Esophagus squamous epithelium (tissue), 4 donors: Measurements from ENCODE around the gene OPCML.

Source experiments
- CTCF ChIP-seq, 6 experiments: fragments of 450-650 bp in 4 of 6; fragments of 200-600 bp in 2 of 6; sonication (generic) in 2 of 6; IDR thresholded peaks; one replicate each; pipeline ENCODE4 v1.5.1; 2016 to 2019; ENCODE audit warnings: antibody characterized with exemption in 6 of 6, mild to moderate bottlenecking in 4 of 6, moderate library complexity in 4 of 6
- POLR2A ChIP-seq, 4 donors: fragments of 450-650 bp; IDR thresholded peaks; one replicate each; pipeline ENCODE4 v1.6.1; 2017; ENCODE audit warnings: antibody characterized with exemption in 4 of 4, mild to moderate bottlenecking in 4 of 4, moderate library complexity in 3 of 4

- TF ChIP-seq CTCF (IDR thresholded peaks at IDR 0.05) (no peak), POLR2A (IDR thresholded peaks at IDR 0.05) (no peak)
Measured at GRCh38 chr11:132464939-132465338, 1067.4 kb downstream of the OPCML start.
